Chondrocyte (in vitro differentiated cells): ENCODE data around the gene F11R. TPM values are rescaled to one million over a fixed set of nuclear protein-coding genes. Genes with fewer than 3 reads are reported as not detected.
A peak's percentile ranks its signal among the peaks of the same experiment; 100 is the strongest.
"Not testable (repeated sequence)": the region's sequence is repeated elsewhere in the genome, so short reads cannot be mapped to it uniquely, and the experiment has no call there.

ENCODE experiments used
- DNase-seq: peaks from one replicate; pipeline ENCODE4 v3.0.0; 2021; ENCODE audit warnings: mixed read lengths, low spot score
- H3K27ac Mint-ChIP-seq: one replicate; pipeline ENCODE4 v1.8.0; 2021; ENCODE audit warnings: mild to moderate bottlenecking, moderate library complexity, mixed read lengths; ENCODE audit not compliant: unreplicated experiment
- H3K27me3 Mint-ChIP-seq: 2 replicates; pipeline ENCODE4 v1.8.0; 2021; ENCODE audit warnings: low read depth, mixed read lengths
- H3K36me3 Mint-ChIP-seq: 2 replicates; pipeline ENCODE4 v1.8.0; 2021; ENCODE audit warnings: low read depth, mixed read lengths
- H3K4me1 Mint-ChIP-seq: 2 replicates; pipeline ENCODE4 v1.8.0; 2021; ENCODE audit warnings: low read depth, mild to moderate bottlenecking, mixed read lengths
- H3K4me3 Mint-ChIP-seq: one replicate; pipeline ENCODE4 v1.8.0; 2021; ENCODE audit warnings: mild to moderate bottlenecking, moderate library complexity, mixed read lengths; ENCODE audit not compliant: unreplicated experiment
- H3K9me3 Mint-ChIP-seq: 2 replicates; pipeline ENCODE4 v1.8.0; 2021; ENCODE audit warnings: low read depth, mixed read lengths
- CTCF ChIP-seq: fragments of 200-600 bp; sonication (generic); IDR thresholded peaks from 2 replicates; pipeline ENCODE4 v1.5.0; 2021; ENCODE audit warnings: antibody characterized with exemption, mild to moderate bottlenecking, moderate library complexity
- long read RNA-seq: library from polyadenylated mRNA; stranded (forward); transcript quantifications from one replicate; pipeline ENCODE4 v2.0.0, GENCODE V29; 2021
- total RNA-seq: library from RNA; stranded (reverse); gene quantifications from 3 replicates; pipeline ENCODE4 v1.2.1, GENCODE V29; 2021

F11R gene
- 0.54 to 0.90 TPM (median 0.68 TPM) in 3 replicates for total RNA-seq
- long read RNA-seq = 0 reads

GRCh38 chr1:161020509-161021164 lies at the start of gene F11R:
Gene F11R (minus strand): TSS chr1:161021152. CDS start chr1:161021073, 79 bp downstream.
- H3K36me3 Mint-ChIP-seq = no peaks in the 10 kb centered on the region
- H3K9me3 Mint-ChIP-seq = no peaks in the 10 kb centered on the region
- H3K4me1 Mint-ChIP-seq = peaks cover 20% of the 10 kb centered on the region
- peak; percentile 31 for TF ChIP-seq CTCF
- no peak for DNase-seq
- H3K27ac Mint-ChIP-seq = no peak within 1 kb of the TSS
- peak within 1 kb of the TSS; percentile 83 for H3K4me3 Mint-ChIP-seq
- H3K27me3 Mint-ChIP-seq = peaks cover 45% of the 10 kb centered on the region

DNA sequence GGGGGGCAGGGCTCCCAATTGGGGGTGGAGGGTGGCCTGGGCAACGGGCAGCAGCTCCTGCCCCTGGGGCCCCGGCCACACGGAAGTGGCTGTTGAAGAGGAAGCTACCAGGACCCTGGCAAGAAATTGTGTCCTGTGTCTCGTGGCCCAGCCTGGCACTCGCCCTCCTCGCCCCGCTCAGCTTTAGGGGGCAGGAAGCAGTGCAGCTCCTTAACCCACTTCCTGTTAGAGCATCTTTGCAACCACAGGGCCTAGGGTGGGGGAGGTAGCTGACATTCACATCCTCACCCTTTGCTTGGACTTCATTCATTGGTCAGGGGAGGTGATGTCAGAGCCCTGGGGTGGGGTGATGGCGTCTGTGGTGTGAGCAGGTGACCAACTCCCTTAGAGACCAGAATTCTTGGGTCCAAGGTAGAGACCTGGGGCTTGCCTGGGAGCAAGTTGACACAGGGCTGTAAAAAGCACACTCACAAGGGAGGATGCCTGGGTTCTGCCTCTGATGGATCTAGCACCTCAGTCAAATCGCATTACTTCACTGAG lies 48.8 kb upstream of the F11R start, which contains the start of gene ARHGAP30:
ARHGAP30 (minus strand) TSS at position 161 of the 540 bp plus-strand sequence. CDS start 267 bp downstream, outside the sequence.
- no peak within 1 kb of the TSS for H3K27ac Mint-ChIP-seq
- no peak for TF ChIP-seq CTCF
- no peak within 1 kb of the TSS for H3K4me3 Mint-ChIP-seq
- no peaks in the 10 kb centered on the region for H3K4me1 Mint-ChIP-seq
- DNase-seq = no peak
- peaks cover 5% of the 10 kb centered on the region for H3K27me3 Mint-ChIP-seq
- H3K9me3 Mint-ChIP-seq = no peaks in the 10 kb centered on the region
- H3K36me3 Mint-ChIP-seq = no peaks in the 10 kb centered on the region

DNA sequence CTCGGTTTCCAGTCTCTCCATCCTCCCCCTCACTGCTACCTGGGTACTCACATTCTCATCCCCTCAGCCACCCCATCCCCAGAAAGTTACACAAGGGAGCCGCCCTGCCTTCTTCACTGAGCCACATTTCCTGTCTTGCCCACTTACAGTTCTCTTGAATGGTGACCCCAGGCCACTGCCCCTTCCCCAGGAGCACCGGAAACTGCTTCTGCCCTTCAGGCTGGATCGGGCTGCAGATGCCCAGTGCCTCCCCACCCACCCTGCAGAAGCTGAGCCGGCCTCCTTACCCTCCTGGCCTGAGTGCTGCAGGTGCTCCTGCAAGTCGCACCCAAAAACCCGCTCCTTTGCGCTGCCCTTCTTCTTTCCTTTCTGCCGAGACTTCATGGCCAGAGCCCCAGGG lies 48.3 kb upstream of the F11R start:
- no peak for TF ChIP-seq CTCF
- H3K4me3 Mint-ChIP-seq = no peak overlapping the region
- H3K4me1 Mint-ChIP-seq = no peaks in the 10 kb centered on the region
- H3K36me3 Mint-ChIP-seq = no peaks in the 10 kb centered on the region
- H3K27ac Mint-ChIP-seq = no peak overlapping the region
- DNase-seq = no peak
- peaks cover 8% of the 10 kb centered on the region for H3K27me3 Mint-ChIP-seq
- H3K9me3 Mint-ChIP-seq = no peaks in the 10 kb centered on the region

DNA sequence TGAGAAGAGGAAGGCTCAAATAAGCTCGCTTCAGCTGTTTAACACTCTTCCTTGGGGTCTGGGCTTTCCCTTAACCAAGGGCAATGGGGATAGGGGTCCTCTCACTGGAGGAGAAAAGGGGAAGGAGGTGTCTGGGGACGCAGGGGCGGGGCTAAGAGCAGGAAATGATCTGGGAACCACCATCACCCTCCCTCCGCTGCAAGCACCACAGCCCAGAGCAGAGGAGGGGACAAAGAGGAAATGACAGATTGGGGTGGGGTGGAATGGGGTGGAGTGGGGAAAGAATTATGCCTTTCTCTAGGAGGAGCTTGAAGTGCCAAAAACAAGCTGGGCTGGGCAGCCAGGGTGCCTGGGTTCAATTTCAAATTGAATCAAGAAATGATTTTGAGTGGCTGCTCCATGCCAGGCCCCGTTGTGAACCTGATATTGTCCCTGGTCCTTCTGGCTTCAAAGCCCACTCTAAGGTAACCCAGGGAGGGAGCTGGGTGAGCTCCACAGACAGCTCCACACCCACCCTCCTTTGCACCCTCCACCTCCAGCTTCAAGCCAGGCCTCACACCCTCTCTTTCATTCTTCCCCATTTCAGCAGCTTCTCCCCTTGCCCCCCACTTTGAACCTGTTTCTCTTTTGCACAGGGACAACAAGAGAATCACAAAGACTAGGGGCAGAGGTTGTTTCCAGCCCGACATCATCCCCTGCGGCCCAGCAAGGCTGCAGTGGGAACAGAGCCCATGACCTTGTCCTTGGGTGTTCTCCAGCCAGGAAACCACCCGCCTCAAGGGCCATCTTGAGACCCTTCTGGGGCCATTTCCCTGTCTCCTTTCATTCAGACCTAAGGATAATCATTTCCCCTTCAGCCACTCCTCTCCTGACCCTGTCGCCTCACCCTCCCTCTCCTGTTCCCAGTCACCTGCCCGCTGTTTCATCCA lies 47.6 kb upstream of the F11R start:
- TF ChIP-seq CTCF = no peak

DNA sequence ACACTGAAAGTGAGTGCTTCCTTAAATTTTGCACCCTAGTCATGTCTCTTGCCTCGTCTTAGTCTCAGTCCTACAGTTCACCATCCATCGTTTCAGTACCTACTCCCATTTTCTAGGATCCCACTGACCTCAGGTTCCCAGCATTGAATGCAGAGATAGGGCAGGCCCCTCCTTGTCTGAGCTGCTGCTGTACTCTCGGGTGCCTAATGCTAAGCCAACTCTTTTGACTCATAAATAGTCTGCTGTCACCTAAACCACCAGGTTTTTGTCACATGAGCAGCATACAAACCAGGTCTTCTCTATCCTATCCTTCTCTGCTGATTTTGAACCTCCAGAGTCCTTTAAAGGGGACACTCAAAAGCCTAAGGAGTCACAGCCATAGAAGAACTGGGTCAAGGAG lies 45.7 kb upstream of the F11R start:
- Mint-ChIP-seq H3K27me3 (peaks cover 25% of the 10 kb centered on the region), H3K4me1 (no peaks in the 10 kb centered on the region), H3K4me3 (no peak overlapping the region), H3K36me3 (no peaks in the 10 kb centered on the region), H3K27ac (no peak overlapping the region), H3K9me3 (no peaks in the 10 kb centered on the region)
- no peak for TF ChIP-seq CTCF
- DNase-seq = no peak

More for the DNA sequence above, 47.6 kb upstream of the F11R start:
- no peaks in the 10 kb centered on the region for H3K9me3 Mint-ChIP-seq
- H3K27me3 Mint-ChIP-seq = peaks cover 14% of the 10 kb centered on the region
- H3K4me3 Mint-ChIP-seq = no peak overlapping the region
- DNase-seq = no peak
- no peak overlapping the region for H3K27ac Mint-ChIP-seq
- no peaks in the 10 kb centered on the region for H3K36me3 Mint-ChIP-seq
- no peaks in the 10 kb centered on the region for H3K4me1 Mint-ChIP-seq

- H3K4me3 Mint-ChIP-seq, DNase-seq, H3K27ac Mint-ChIP-seq, H3K9me3 Mint-ChIP-seq, H3K36me3 Mint-ChIP-seq, H3K4me1 Mint-ChIP-seq: not testable (repeated sequence)
- H3K27me3 Mint-ChIP-seq = peaks cover 25% of the 10 kb centered on the region
Observed at GRCh38 chr1:161065681-161066080, 44.7 kb upstream of the F11R start.

- H3K27me3 Mint-ChIP-seq = peaks cover 25% of the 10 kb centered on the region
- H3K9me3 Mint-ChIP-seq, H3K4me1 Mint-ChIP-seq, H3K36me3 Mint-ChIP-seq, H3K27ac Mint-ChIP-seq, H3K4me3 Mint-ChIP-seq, DNase-seq: not testable (repeated sequence)
Observed at GRCh38 chr1:161063936-161064335, 43.0 kb upstream of the F11R start.
